Osteocyte (in vitro differentiated cells): Measurements from ENCODE around the gene ASPHD1. TPM values are rescaled to one million over a fixed set of nuclear protein-coding genes. Genes with fewer than 3 reads are reported as not detected.
A peak's percentile ranks its signal among the peaks of the same experiment; 100 is the strongest.

Experiments
- DNase-seq: peaks from one replicate; pipeline ENCODE4 v3.0.0; 2021; ENCODE audit warnings: mixed read lengths; ENCODE audit not compliant: unreplicated experiment; ENCODE audit errors: extremely low spot score
- H3K27ac Mint-ChIP-seq: one replicate; pipeline ENCODE4 v1.8.0; 2021; ENCODE audit warnings: mild to moderate bottlenecking, mixed read lengths; ENCODE audit not compliant: unreplicated experiment
- H3K27me3 Mint-ChIP-seq: one replicate; pipeline ENCODE4 v1.8.0; 2021; ENCODE audit warnings: mixed read lengths; ENCODE audit not compliant: unreplicated experiment
- H3K36me3 Mint-ChIP-seq: one replicate; pipeline ENCODE4 v1.8.0; 2021; ENCODE audit warnings: mixed read lengths; ENCODE audit not compliant: unreplicated experiment
- H3K4me1 Mint-ChIP-seq: one replicate; pipeline ENCODE4 v1.8.0; 2021; ENCODE audit warnings: mixed read lengths; ENCODE audit not compliant: unreplicated experiment
- H3K4me3 Mint-ChIP-seq: one replicate; pipeline ENCODE4 v1.8.0; 2021; ENCODE audit warnings: mild to moderate bottlenecking, moderate library complexity, mixed read lengths; ENCODE audit not compliant: unreplicated experiment
- H3K9me3 Mint-ChIP-seq: one replicate; pipeline ENCODE4 v1.8.0; 2021; ENCODE audit warnings: mixed read lengths; ENCODE audit not compliant: unreplicated experiment
- CTCF ChIP-seq: fragments of 200-600 bp; sonication (generic); IDR thresholded peaks from 2 replicates; pipeline ENCODE4 v1.5.0; 2021; ENCODE audit warnings: antibody characterized with exemption, mild to moderate bottlenecking, moderate library complexity
- total RNA-seq: library from RNA; stranded (reverse); gene quantifications from 2 replicates; pipeline ENCODE4 v1.2.1, GENCODE V29; 2021

Gene ASPHD1
- total RNA-seq, 1 donor from 2014 or later = 1.0 TPM

- Mint-ChIP-seq H3K27ac (no peak overlapping the region), H3K4me1 (peaks cover 2% of the 10 kb centered on the region), H3K36me3 (peaks cover 22% of the 10 kb centered on the region), H3K27me3 (no peaks in the 10 kb centered on the region), H3K4me3 (no peak overlapping the region), H3K9me3 (no peaks in the 10 kb centered on the region)
- DNase-seq = no peak
- TF ChIP-seq CTCF = no peak
These were observed 16.7 kb downstream of the ASPHD1 start for GRCh38 chr16:29916979-29917378.

- H3K27ac Mint-ChIP-seq = peak overlapping the region; percentile 4
- TF ChIP-seq CTCF = no peak
- no peaks in the 10 kb centered on the region for H3K9me3 Mint-ChIP-seq
- H3K4me1 Mint-ChIP-seq = peaks cover 15% of the 10 kb centered on the region
- peaks cover 22% of the 10 kb centered on the region for H3K36me3 Mint-ChIP-seq
- DNase-seq = no peak
- no peaks in the 10 kb centered on the region for H3K27me3 Mint-ChIP-seq
- H3K4me3 Mint-ChIP-seq = no peak overlapping the region
These were observed 20.2 kb downstream of the ASPHD1 start for GRCh38 chr16:29920288-29921033.

- Mint-ChIP-seq H3K36me3 (peaks cover 22% of the 10 kb centered on the region), H3K27me3 (no peaks in the 10 kb centered on the region), H3K9me3 (no peaks in the 10 kb centered on the region), H3K4me1 (peaks cover 16% of the 10 kb centered on the region), H3K27ac (no peak overlapping the region), H3K4me3 (no peak overlapping the region)
- no peak for DNase-seq
- no peak for TF ChIP-seq CTCF
These were observed 20.7 kb downstream of the ASPHD1 start for GRCh38 chr16:29921034-29921385.

- Mint-ChIP-seq H3K27ac (no peak overlapping the region), H3K27me3 (no peaks in the 10 kb centered on the region), H3K4me3 (no peak overlapping the region), H3K4me1 (peaks cover 29% of the 10 kb centered on the region), H3K36me3 (peaks cover 20% of the 10 kb centered on the region), H3K9me3 (no peaks in the 10 kb centered on the region)
- DNase-seq = no peak
- TF ChIP-seq CTCF = no peak
These were observed 22.0 kb downstream of the ASPHD1 start for GRCh38 chr16:29922326-29922725.

GRCh38 chr16:29922986-29923501 lies 22.8 kb downstream of the ASPHD1 start:
- Mint-ChIP-seq H3K4me1 (peaks cover 34% of the 10 kb centered on the region), H3K27ac (no peak overlapping the region), H3K9me3 (no peaks in the 10 kb centered on the region), H3K27me3 (no peaks in the 10 kb centered on the region), H3K36me3 (peaks cover 17% of the 10 kb centered on the region), H3K4me3 (no peak overlapping the region)
- no peak for TF ChIP-seq CTCF
- no peak for DNase-seq
